HG03025 (cell line): ENCODE data around the gene RXRA.
"Not testable (repeated sequence)": the region's sequence is repeated elsewhere in the genome, so short reads cannot be mapped to it uniquely, and the experiment has no call there.

Source experiments
- ATAC-seq: cut with Tn5 transposase; IDR thresholded peaks from one replicate; pipeline ENCODE4 v1.9.1; 2021; ENCODE audit warnings: mild to moderate bottlenecking, moderate library complexity; ENCODE audit not compliant: unreplicated experiment, low FRiP score

RXRA gene

GRCh38 chr9:134306636-134307600 is 19.3 kb upstream of the RXRA start:
- no peak for ATAC-seq

GRCh38 chr9:134307674-134308638 is 18.3 kb upstream of the RXRA start:
- no peak for ATAC-seq

GRCh38 chr9:134308639-134309220 is 17.5 kb upstream of the RXRA start:
- ATAC-seq: not testable (repeated sequence)

GRCh38 chr9:134313470-134313869 is 12.8 kb upstream of the RXRA start:
- ATAC-seq: no peak

- ATAC-seq: no peak
These were observed 12.0 kb upstream of the RXRA start for GRCh38 chr9:134314039-134314949.

- no peak for ATAC-seq
These were observed 11.1 kb upstream of the RXRA start for GRCh38 chr9:134314950-134315715.

GRCh38 chr9:134315716-134316448 is 10.4 kb upstream of the RXRA start:
- ATAC-seq: no peak

GRCh38 chr9:134316449-134317160 is 9.7 kb upstream of the RXRA start:
- ATAC-seq: no peak

- ATAC-seq: no peak
These were observed 8.9 kb upstream of the RXRA start for GRCh38 chr9:134317400-134317789.

GRCh38 chr9:134317790-134318414 is 8.4 kb upstream of the RXRA start:
- ATAC-seq: no peak

- no peak for ATAC-seq
These were observed 7.8 kb upstream of the RXRA start for GRCh38 chr9:134318481-134318891.

GRCh38 chr9:134318941-134319305 is 7.3 kb upstream of the RXRA start:
- no peak for ATAC-seq

GRCh38 chr9:134319306-134320125 is 6.7 kb upstream of the RXRA start:
- no peak for ATAC-seq

- ATAC-seq: no peak
These were observed 6.0 kb upstream of the RXRA start for GRCh38 chr9:134320126-134320867.

GRCh38 chr9:134320868-134321471 is 5.3 kb upstream of the RXRA start:
- ATAC-seq: no peak
